ENCODE data around the gene LRRFIP1. TPM values are rescaled to one million over a fixed set of nuclear protein-coding genes. Genes with fewer than 3 reads are reported as not detected.
A peak's percentile ranks its signal among the peaks of the same experiment; 100 is the strongest.

Gene LRRFIP1
- total and polyA plus RNA-seq, 2 donors (not counting 3 experiments of a cell fraction or from before 2014, with no cell fraction given): 39.2 to 179 TPM

- TF ChIP-seq GATA2 (IDR thresholded peaks at IDR 0.05; ENCODE audit: insufficient read depth, insufficient read length, low read depth, low read length) (no peak), JUN (IDR thresholded peaks at IDR 0.05; ENCODE audit: borderline replicate concordance, insufficient read depth, insufficient read length, low read depth) (no peak), FOS (IDR thresholded peaks at IDR 0.05; ENCODE audit: borderline replicate concordance, insufficient read depth, low read length) (no peak), MAX (IDR thresholded peaks at IDR 0.05; ENCODE audit: insufficient read depth, insufficient read length) (no peak), POLR2A (IDR thresholded peaks at IDR 0.05; ENCODE audit: low read depth, low read length) (no peak), CTCF (IDR thresholded peaks at IDR 0.05; ENCODE audit: extremely low read depth in 1 of 2, insufficient read depth in 1 of 2, low read depth in 1 of 2, low read length in 2 of 2) (no peak), EZH2 (IDR thresholded peaks at IDR 0.05; ENCODE audit: borderline replicate concordance, low read depth, low read length, severe bottlenecking) (no peak), MYC (IDR thresholded peaks at IDR 0.05; ENCODE audit: low read depth, low read length) (no peak), POLR2AphosphoS5 (IDR thresholded peaks at IDR 0.05; ENCODE audit: insufficient read depth, low read depth, low read length) (no peak)
- H3K4me2 ChIP-seq (ENCODE audit: insufficient read depth, low read length): peak overlapping the region; percentile 71
- no peaks in the 10 kb centered on the region for H3K79me2 ChIP-seq (ENCODE audit: control insufficient read depth, insufficient read depth, low read length)
- peak; percentile 59 for FAIRE-seq
- no peaks in the 10 kb centered on the region for H3K9me3 ChIP-seq (replicated peaks; ENCODE audit: control insufficient read depth, insufficient read depth, low read length)
- peak overlapping the region; percentile 89 for H3K9ac ChIP-seq (replicated peaks; ENCODE audit: extremely low read depth, insufficient read depth, low read length)
- peak overlapping the region in 2 of 3 experiments; percentile 12 to 16 for H3K4me3 ChIP-seq (replicated peaks in 1 of 3; ENCODE audit: insufficient read depth in 1 of 3, low read depth in 1 of 3, low read length in 3 of 3)
- peak; percentile 83 for DNase-seq (ENCODE audit: low read depth, low spot score)
- BruUV-seq (replicated peaks): TSS peak; percentile 95
- H4K20me1 ChIP-seq (replicated peaks; ENCODE audit: control insufficient read depth, extremely low read depth, insufficient read depth, low read length): no peaks in the 10 kb centered on the region
- no peaks in the 10 kb centered on the region for H3K27me3 ChIP-seq (ENCODE audit: control insufficient read depth in 2 of 2, insufficient read depth in 2 of 2, low read length in 2 of 2)
- CTCF ChIA-PET: interaction anchor here (1.1 to 7.8 kb wide), 13 partner anchors 9 to 163 kb away, joined by 3 to 207 read pairs (median 17); no protein-coding TSS in a partner anchor
- POLR2A ChIA-PET: interaction anchor here (1.6 kb wide), 1 partner anchor 11 kb away, joined by 6 read pairs; no protein-coding TSS in a partner anchor
- peak overlapping the region; percentile 96 for H3K27ac ChIP-seq (ENCODE audit: insufficient read depth, low read depth, low read length)
- no peak overlapping the region for H2AFZ ChIP-seq (ENCODE audit: low read depth, low read length)
- H3K9me1 ChIP-seq (replicated peaks; ENCODE audit: control insufficient read depth, extremely low read depth, insufficient read depth, low read length): no peaks in the 10 kb centered on the region
- peaks cover 56% of the 10 kb centered on the region for H3K4me1 ChIP-seq (ENCODE audit: control insufficient read depth, extremely low read depth, insufficient read depth, low read length)
- H3K36me3 ChIP-seq (ENCODE audit: control insufficient read depth in 2 of 2, extremely low read depth in 1 of 2, insufficient read depth in 2 of 2, low read length in 2 of 2): no peaks in the 10 kb centered on the region
- intact Hi-C loops (cut with micrococcal nuclease) (loop anchor here (1.0 to 10.0 kb wide), 6 partner anchors 12 to 581 kb away; partner anchors contain the start of gene HES6), dilution Hi-C loops (cut with MboI; ENCODE audit: extremely low pct_ligation_motif_present, low sequenced_read_pairs) (no loop called here)
Measured at GRCh38 chr2:237675316-237675715, 47.9 kb downstream of the LRRFIP1 start.

All from endothelial cell of umbilical vein (primary cell).